ENCODE measurements around the gene XRCC4. TPM values are rescaled to one million over a fixed set of nuclear protein-coding genes. Genes with fewer than 3 reads are reported as not detected.

XRCC4 gene
- total RNA-seq, 1 experiment from 2014 or later, result 10.8 TPM

- no peak for TF ChIP-seq CTCF (conservative IDR thresholded peaks at IDR 0.05)
- Histone ChIP-seq H2AFZ (ENCODE audit: low read length) (no peak overlapping the region), H3K18ac (ENCODE audit: insufficient read length, low read depth, low read length) (no peak overlapping the region), H3K27me3 (ENCODE audit: insufficient read depth, low read length) (no peaks in the 10 kb centered on the region), H2BK120ac (ENCODE audit: low read depth, low read length, poor library complexity, severe bottlenecking) (no peak overlapping the region), H2BK5ac (ENCODE audit: insufficient read length, low read length) (no peak overlapping the region), H3K4me1 (ENCODE audit: insufficient read depth, low read length) (peaks cover 8% of the 10 kb centered on the region; the same call in 1 of the 2 replicates), H3K79me2 (ENCODE audit: insufficient read depth, low read length) (no peaks in the 10 kb centered on the region), H4K5ac (ENCODE audit: insufficient read length, low read depth, low read length) (no peak overlapping the region), H3K4me2 (ENCODE audit: insufficient read depth, insufficient read length, low read length) (no peak overlapping the region), H2BK12ac (ENCODE audit: insufficient read length, low read depth, low read length) (no peak overlapping the region), H3K23ac (ENCODE audit: insufficient read length, low read depth, low read length) (no peak overlapping the region), H4K8ac (replicated peaks; ENCODE audit: insufficient read length, low read depth, low read length) (no peak overlapping the region), H3K9me3 (ENCODE audit: control insufficient read depth, low read depth, low read length) (no peaks in the 10 kb centered on the region), H3K23me2 (ENCODE audit: insufficient read length, low read depth, low read length, poor library complexity, severe bottlenecking) (no peaks in the 10 kb centered on the region), H3K9ac (ENCODE audit: extremely low read depth, insufficient read length, low read length) (no peak overlapping the region), H3K14ac (ENCODE audit: insufficient read depth, low read length) (no peak overlapping the region), H3K27ac (ENCODE audit: insufficient read length, low read depth, low read length) (no peak overlapping the region), H3T11ph (ENCODE audit: low read length) (no peak overlapping the region), H2BK15ac (ENCODE audit: low read depth, low read length) (no peak overlapping the region), H2AK5ac (ENCODE audit: insufficient read length, low read length) (no peak overlapping the region), H3K79me1 (ENCODE audit: insufficient read depth, low read depth, low read length, poor library complexity, severe bottlenecking) (no peaks in the 10 kb centered on the region), H4K20me1 (ENCODE audit: control insufficient read depth, insufficient read depth, insufficient read length) (no peaks in the 10 kb centered on the region), H3K56ac (ENCODE audit: insufficient read length, low read depth, low read length) (no peak overlapping the region), H2BK20ac (ENCODE audit: low read depth, low read length, poor library complexity, severe bottlenecking) (no peak overlapping the region), H3K4ac (ENCODE audit: low read depth, low read length) (no peak overlapping the region), H4K91ac (ENCODE audit: insufficient read length, low read depth, low read length) (no peak overlapping the region)
- Mint-ChIP-seq H3K36me3 (ENCODE audit: insufficient read depth in 1 of 3, low read depth in 3 of 3) (no peaks in the 10 kb centered on the region), H3K4me1 (peaks cover 29 to 36% of the 10 kb centered on the region in 2 experiments), H3K27me3 (ENCODE audit: low read depth) (no peaks in the 10 kb centered on the region), H3K9me3 (no peaks in the 10 kb centered on the region; a peak in 1 of 5 replicates), H3K4me3 (no peak overlapping the region), H3K27ac (no peak overlapping the region)
- no CpG with 5 or more reads among the region's 2 CpGs for WGBS (ENCODE audit: extremely low coverage, insufficient read length, low lambda C conversion rate)
- DNase-seq, result no peak
Measured at GRCh38 chr5:83374547-83374946, 297.2 kb downstream of the XRCC4 start.
